A673 (cell line): ENCODE measurements around the gene SF3A2. TPM values are rescaled to one million over a fixed set of nuclear protein-coding genes. Genes with fewer than 3 reads are reported as not detected.

Source experiments
- BruUV-seq: library from RNA; stranded (reverse); fragments of 400-500 nt; replicated peaks from 2 replicates; lab custom pipeline; 2021; lab: Mats Ljungman, UMichigan
- CTCF ChIA-PET: fragments of 300-600 bp; sonication (Branson Sonifier 250); formaldehyde crosslinking; loops from one replicate; lab custom pipeline; 2022; ENCODE audit warnings: antibody characterized with exemption; lab: Charles Lee
- POLR2A ChIA-PET: fragments of 300-600 bp; sonication (Branson Sonifier 250); formaldehyde crosslinking; loops from one replicate; lab custom pipeline; 2022; ENCODE audit warnings: antibody characterized with exemption; ENCODE audit not compliant: low non-redundant PET; lab: Charles Lee
- DNase-seq: peaks from one replicate; pipeline ENCODE4 v3.0.0-alpha.2; 2015; ENCODE audit warnings: low spot score
- H3K27ac ChIP-seq: fragments of 200-600 bp; sonication (generic); 2 replicates; pipeline ENCODE4 v1.5.1; 2016; ENCODE audit warnings: mixed run types, low read depth, mild to moderate bottlenecking, mixed read lengths, antibody characterized with exemption, low read length; ENCODE audit not compliant: poor library complexity, severe bottlenecking
- H3K27me3 ChIP-seq: fragments of 200-600 bp; sonication (generic); replicated peaks from 2 replicates; pipeline ENCODE4 v1.6.1; 2017; ENCODE audit warnings: mixed run types, low read depth, mild to moderate bottlenecking, mixed read lengths, antibody characterized with exemption, low read length; ENCODE audit not compliant: insufficient read depth, poor library complexity
- H3K36me3 ChIP-seq: fragments of 200-600 bp; sonication (generic); 2 replicates; pipeline ENCODE4 v1.6.1; 2016; ENCODE audit warnings: mixed run types, mild to moderate bottlenecking, mixed read lengths, antibody characterized with exemption, low read length; ENCODE audit not compliant: insufficient read depth, poor library complexity, severe bottlenecking
- H3K4me1 ChIP-seq: fragments of 200-600 bp; sonication (generic); 2 replicates; pipeline ENCODE4 v1.6.1; 2017; ENCODE audit warnings: mixed run types, mild to moderate bottlenecking, mixed read lengths, antibody characterized with exemption, low read length; ENCODE audit not compliant: insufficient read depth, poor library complexity, severe bottlenecking
- H3K4me3 ChIP-seq: fragments of 200-600 bp; sonication (generic); 2 replicates; pipeline ENCODE4 v1.5.1; 2016; ENCODE audit warnings: low read depth, mixed run types, mild to moderate bottlenecking, mixed read lengths, low read length; ENCODE audit not compliant: poor library complexity, severe bottlenecking
- H3K9me3 ChIP-seq: fragments of 200-600 bp; sonication (generic); 2 replicates; pipeline ENCODE4 v1.6.1; 2016; ENCODE audit warnings: mixed run types, low read depth, mild to moderate bottlenecking, mixed read lengths, antibody characterized with exemption, low read length; ENCODE audit not compliant: poor library complexity, severe bottlenecking
- EZH2 ChIP-seq: fragments of 200-600 bp; sonication (generic); IDR thresholded peaks from 2 replicates; pipeline ENCODE4 v1.6.1; 2017; ENCODE audit warnings: borderline replicate concordance, low read depth, mild to moderate bottlenecking, mixed read lengths, antibody characterized with exemption, low read length; ENCODE audit not compliant: poor library complexity, severe bottlenecking
- intact Hi-C: fragments of 100-400 bp; cut with micrococcal nuclease; formaldehyde crosslinking; loops from one replicate; pipeline ENCODE4 v1.10.0; 2022; ENCODE audit not compliant: unreplicated experiment
- total RNA-seq: library from RNA; stranded (reverse); gene quantifications from 2 replicates; pipeline ENCODE4 v1.2.3, GENCODE V29; 2021
- TF ChIP-seq, protein P1 (sequence below): fragments of 300-800, 200-600 bp; sonication (generic); conservative IDR thresholded peaks from 2 replicates; pipeline ENCODE4 v1.5.1; 2017; ENCODE audit warnings: low read depth, mild to moderate bottlenecking, antibody characterized with exemption, low read length, moderate library complexity, mixed read lengths

SF3A2 gene
- total RNA-seq, 1 experiment from 2014 or later = 187 TPM

DNA sequence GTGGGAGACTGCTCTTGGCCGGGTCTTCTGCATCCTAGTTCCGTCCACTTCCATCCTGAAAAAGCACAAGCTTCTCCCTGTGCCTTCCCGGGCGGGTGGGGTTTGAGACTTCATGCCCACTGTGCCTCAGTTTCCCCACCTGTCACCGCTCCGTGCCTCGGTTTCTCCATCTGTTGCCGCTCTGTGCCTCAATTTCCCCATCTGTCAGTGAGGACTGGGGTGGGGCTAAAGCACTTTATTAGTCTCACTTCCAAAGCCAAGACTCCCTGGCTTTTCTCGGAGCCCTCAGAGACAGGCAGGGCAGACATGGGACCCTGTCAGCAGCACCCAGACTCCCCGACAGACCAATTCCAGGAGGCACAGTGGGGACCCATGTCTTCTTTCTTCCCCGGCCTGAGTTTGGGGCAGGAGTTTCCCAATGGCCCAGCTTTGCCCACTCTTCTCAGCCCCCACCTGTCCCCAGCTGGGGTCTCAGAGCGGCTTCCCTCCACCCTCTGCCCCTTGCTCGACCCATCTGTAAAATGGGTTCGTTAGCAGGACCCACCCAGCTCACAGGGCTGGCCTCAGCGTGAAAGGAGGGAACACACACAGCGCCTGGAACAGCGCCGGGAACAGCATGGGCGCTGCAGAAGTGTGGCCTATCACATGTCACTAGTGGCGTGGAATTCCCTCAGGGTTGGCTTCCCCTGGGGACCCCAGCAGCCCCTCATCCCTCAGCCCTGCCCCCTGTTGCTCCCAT, 49.9 kb downstream of the SF3A2 start:
- no TSS peak for BruUV-seq
- intact Hi-C loops = no loop called here
- H3K9me3 ChIP-seq = no peaks in the 10 kb centered on the region
- H3K4me3 ChIP-seq = no peak overlapping the region
- H3K27me3 ChIP-seq = peaks cover 33% of the 10 kb centered on the region
- no peak for DNase-seq
- POLR2A ChIA-PET = no interaction called here
- CTCF ChIA-PET = no interaction called here
- H3K4me1 ChIP-seq = peaks cover 7% of the 10 kb centered on the region
- H3K27ac ChIP-seq = no peak overlapping the region
- H3K36me3 ChIP-seq = no peaks in the 10 kb centered on the region
- TF ChIP-seq, protein P1, sequence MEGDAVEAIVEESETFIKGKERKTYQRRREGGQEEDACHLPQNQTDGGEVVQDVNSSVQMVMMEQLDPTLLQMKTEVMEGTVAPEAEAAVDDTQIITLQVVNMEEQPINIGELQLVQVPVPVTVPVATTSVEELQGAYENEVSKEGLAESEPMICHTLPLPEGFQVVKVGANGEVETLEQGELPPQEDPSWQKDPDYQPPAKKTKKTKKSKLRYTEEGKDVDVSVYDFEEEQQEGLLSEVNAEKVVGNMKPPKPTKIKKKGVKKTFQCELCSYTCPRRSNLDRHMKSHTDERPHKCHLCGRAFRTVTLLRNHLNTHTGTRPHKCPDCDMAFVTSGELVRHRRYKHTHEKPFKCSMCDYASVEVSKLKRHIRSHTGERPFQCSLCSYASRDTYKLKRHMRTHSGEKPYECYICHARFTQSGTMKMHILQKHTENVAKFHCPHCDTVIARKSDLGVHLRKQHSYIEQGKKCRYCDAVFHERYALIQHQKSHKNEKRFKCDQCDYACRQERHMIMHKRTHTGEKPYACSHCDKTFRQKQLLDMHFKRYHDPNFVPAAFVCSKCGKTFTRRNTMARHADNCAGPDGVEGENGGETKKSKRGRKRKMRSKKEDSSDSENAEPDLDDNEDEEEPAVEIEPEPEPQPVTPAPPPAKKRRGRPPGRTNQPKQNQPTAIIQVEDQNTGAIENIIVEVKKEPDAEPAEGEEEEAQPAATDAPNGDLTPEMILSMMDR = no peak
- no peak for TF ChIP-seq EZH2

DNA sequence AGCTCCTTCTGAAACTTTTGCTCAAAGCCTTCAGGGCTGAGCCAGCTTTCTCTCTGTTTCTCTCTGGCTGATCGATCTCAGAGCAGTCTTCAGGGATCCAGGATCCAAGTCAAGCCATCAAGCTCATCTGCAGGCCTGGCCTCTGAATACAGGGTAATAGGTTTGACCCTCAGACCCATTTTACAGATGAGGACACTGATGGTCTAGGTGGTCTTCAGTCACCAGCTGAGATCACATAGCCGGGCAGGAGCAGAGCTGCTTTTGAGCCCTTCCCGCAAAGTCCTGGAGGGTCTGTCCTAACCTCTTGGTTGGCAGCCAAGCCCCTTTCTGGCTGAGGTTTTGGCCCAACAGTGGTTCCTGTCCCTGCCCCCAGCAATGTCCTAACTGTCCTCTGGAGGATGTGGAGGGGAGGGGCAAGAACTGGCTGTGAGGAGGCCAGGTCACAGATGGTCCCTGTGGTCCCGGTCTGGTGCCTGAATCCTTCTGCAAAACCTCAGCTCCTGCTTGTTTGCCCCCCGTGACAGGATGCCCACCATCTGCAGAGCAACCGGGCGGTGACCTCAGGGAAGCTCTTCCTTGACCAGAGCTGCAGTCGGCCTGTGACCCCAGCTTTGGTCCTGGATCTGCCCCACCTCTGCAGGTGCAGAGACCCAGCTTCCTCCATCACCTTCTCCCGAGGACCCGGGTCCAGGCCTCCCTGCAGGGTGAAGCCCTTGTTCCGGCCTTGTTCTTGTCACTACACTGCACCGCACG, 51.1 kb downstream of the SF3A2 start:
- no peak overlapping the region for H3K27ac ChIP-seq
- H3K27me3 ChIP-seq = peaks cover 42% of the 10 kb centered on the region
- POLR2A ChIA-PET = no interaction called here
- H3K9me3 ChIP-seq = no peaks in the 10 kb centered on the region
- H3K36me3 ChIP-seq = no peaks in the 10 kb centered on the region
- BruUV-seq = no TSS peak
- intact Hi-C loops = no loop called here
- CTCF ChIA-PET = no interaction called here
- H3K4me3 ChIP-seq = no peak overlapping the region
- peaks cover 7% of the 10 kb centered on the region for H3K4me1 ChIP-seq
- no peak for DNase-seq
- TF ChIP-seq, protein P1 = no peak
- no peak for TF ChIP-seq EZH2

- no TSS peak for BruUV-seq
- Histone ChIP-seq H3K36me3 (no peaks in the 10 kb centered on the region), H3K9me3 (no peaks in the 10 kb centered on the region), H3K27ac (no peak overlapping the region), H3K4me3 (no peak overlapping the region), H3K4me1 (peaks cover 7% of the 10 kb centered on the region), H3K27me3 (peaks cover 42% of the 10 kb centered on the region)
- CTCF ChIA-PET = no interaction called here
- TF ChIP-seq, protein P1 = no peak
- no peak for TF ChIP-seq EZH2
- intact Hi-C loops = no loop called here
- POLR2A ChIA-PET = no interaction called here
- no peak for DNase-seq
Observed at GRCh38 chr19:2288338-2288817, 51.8 kb downstream of the SF3A2 start.
